ENCODE data around the gene NOL6. TPM values are rescaled to one million over a fixed set of nuclear protein-coding genes. Genes with fewer than 3 reads are reported as not detected.

NOL6 gene
- total RNA-seq, 1 experiment from 2014 or later: 64.4 TPM

DNA sequence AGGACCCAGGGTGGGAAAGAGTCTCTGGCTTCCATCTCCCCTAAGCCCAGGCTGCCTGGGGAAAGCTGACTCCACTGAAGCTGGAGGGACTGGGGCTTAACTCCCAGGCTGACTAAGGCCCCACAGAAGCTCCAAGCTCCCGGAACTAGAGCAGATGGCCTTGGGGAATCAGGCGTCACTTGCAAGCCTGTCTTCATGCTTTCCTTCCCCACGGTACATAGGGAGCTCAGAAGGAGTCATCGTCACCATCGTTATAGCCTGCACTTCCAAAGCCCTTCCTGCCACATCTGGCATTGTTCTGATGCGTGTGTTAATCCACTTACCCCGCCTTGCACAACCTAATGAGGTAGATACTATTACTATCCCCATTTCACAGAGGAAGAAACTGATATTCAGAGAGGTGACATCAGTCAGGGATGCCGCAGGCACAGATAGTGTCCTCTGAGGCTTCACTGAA is 37.9 kb downstream of the NOL6 start:
- Mint-ChIP-seq H3K4me1 (peaks cover 11 to 13% of the 10 kb centered on the region in 2 experiments), H3K36me3 (ENCODE audit: insufficient read depth in 1 of 3, low read depth in 3 of 3) (no peaks in the 10 kb centered on the region), H3K4me3 (no peak overlapping the region; a peak in 1 of 5 replicates), H3K9me3 (no peaks in the 10 kb centered on the region), H3K27ac (no peak overlapping the region), H3K27me3 (ENCODE audit: low read depth) (peaks cover 8% of the 10 kb centered on the region)
- H3K14ac ChIP-seq (ENCODE audit: insufficient read depth, low read length): no peak overlapping the region; the same call in 1 of the 2 replicates
- no peak overlapping the region for H2AK5ac ChIP-seq (ENCODE audit: insufficient read length, low read length)
- H4K8ac ChIP-seq (replicated peaks; ENCODE audit: insufficient read length, low read depth, low read length): no peak overlapping the region
- no peaks in the 10 kb centered on the region for H4K20me1 ChIP-seq (ENCODE audit: control insufficient read depth, insufficient read depth, insufficient read length)
- no CpG with 5 or more reads among the region's 8 CpGs for WGBS (ENCODE audit: extremely low coverage, insufficient read length, low lambda C conversion rate)
- TF ChIP-seq, protein P1, sequence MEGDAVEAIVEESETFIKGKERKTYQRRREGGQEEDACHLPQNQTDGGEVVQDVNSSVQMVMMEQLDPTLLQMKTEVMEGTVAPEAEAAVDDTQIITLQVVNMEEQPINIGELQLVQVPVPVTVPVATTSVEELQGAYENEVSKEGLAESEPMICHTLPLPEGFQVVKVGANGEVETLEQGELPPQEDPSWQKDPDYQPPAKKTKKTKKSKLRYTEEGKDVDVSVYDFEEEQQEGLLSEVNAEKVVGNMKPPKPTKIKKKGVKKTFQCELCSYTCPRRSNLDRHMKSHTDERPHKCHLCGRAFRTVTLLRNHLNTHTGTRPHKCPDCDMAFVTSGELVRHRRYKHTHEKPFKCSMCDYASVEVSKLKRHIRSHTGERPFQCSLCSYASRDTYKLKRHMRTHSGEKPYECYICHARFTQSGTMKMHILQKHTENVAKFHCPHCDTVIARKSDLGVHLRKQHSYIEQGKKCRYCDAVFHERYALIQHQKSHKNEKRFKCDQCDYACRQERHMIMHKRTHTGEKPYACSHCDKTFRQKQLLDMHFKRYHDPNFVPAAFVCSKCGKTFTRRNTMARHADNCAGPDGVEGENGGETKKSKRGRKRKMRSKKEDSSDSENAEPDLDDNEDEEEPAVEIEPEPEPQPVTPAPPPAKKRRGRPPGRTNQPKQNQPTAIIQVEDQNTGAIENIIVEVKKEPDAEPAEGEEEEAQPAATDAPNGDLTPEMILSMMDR (conservative IDR thresholded peaks at IDR 0.05): no peak
- no peak overlapping the region for H3K18ac ChIP-seq (ENCODE audit: insufficient read length, low read depth, low read length)
- H3K79me1 ChIP-seq (ENCODE audit: insufficient read depth, low read depth, low read length, poor library complexity, severe bottlenecking): no peaks in the 10 kb centered on the region
- H3K9ac ChIP-seq (ENCODE audit: extremely low read depth, insufficient read length, low read length): no peak overlapping the region
- DNase-seq: no peak
- no peak overlapping the region for H2BK120ac ChIP-seq (ENCODE audit: low read depth, low read length, poor library complexity, severe bottlenecking)
- no peak overlapping the region for H3K56ac ChIP-seq (ENCODE audit: insufficient read length, low read depth, low read length)
- H3K23ac ChIP-seq (ENCODE audit: insufficient read length, low read depth, low read length): no peak overlapping the region
- H3K4ac ChIP-seq (ENCODE audit: low read depth, low read length): no peak overlapping the region
- H3K4me2 ChIP-seq (ENCODE audit: insufficient read depth, insufficient read length, low read length): no peak overlapping the region
- no peaks in the 10 kb centered on the region for H3K79me2 ChIP-seq (ENCODE audit: insufficient read depth, low read length)
- H2BK5ac ChIP-seq (ENCODE audit: insufficient read length, low read length): no peak overlapping the region
- H3K27ac ChIP-seq (ENCODE audit: insufficient read length, low read depth, low read length): no peak overlapping the region
- H3K23me2 ChIP-seq (ENCODE audit: insufficient read length, low read depth, low read length, poor library complexity, severe bottlenecking): no peaks in the 10 kb centered on the region
- H4K91ac ChIP-seq (ENCODE audit: insufficient read length, low read depth, low read length): no peak overlapping the region
- no peak overlapping the region for H3T11ph ChIP-seq (ENCODE audit: low read length)
- H3K4me1 ChIP-seq (ENCODE audit: insufficient read depth, low read length): no peaks in the 10 kb centered on the region
- H3K27me3 ChIP-seq (ENCODE audit: insufficient read depth, low read length): no peaks in the 10 kb centered on the region
- H2BK20ac ChIP-seq (ENCODE audit: low read depth, low read length, poor library complexity, severe bottlenecking): no peak overlapping the region
- H2AFZ ChIP-seq (ENCODE audit: low read length): no peak overlapping the region
- H3K9me3 ChIP-seq (ENCODE audit: control insufficient read depth, low read depth, low read length): no peaks in the 10 kb centered on the region
- no peak overlapping the region for H2BK15ac ChIP-seq (ENCODE audit: low read depth, low read length)
- no peak overlapping the region for H2BK12ac ChIP-seq (ENCODE audit: insufficient read length, low read depth, low read length)
- no peak overlapping the region for H4K5ac ChIP-seq (ENCODE audit: insufficient read length, low read depth, low read length)

Data from H9 (cell line).